Body of pancreas (tissue), 4 donors: ENCODE data around the gene MYL3.

Experiments used
- CTCF ChIP-seq, 7 experiments: fragments of 450-650 bp in 4 of 7; fragments of 200-600 bp in 3 of 7; sonication (generic) in 3 of 7; IDR thresholded peaks; one replicate each; pipeline ENCODE4 v1.5.1; 2016 to 2019; ENCODE audit warnings: antibody characterized with exemption in 7 of 7
- POLR2A ChIP-seq, 3 donors: fragments of 450-650 bp; IDR thresholded peaks; one replicate each; pipeline ENCODE4 v1.6.1; 2016; ENCODE audit warnings: antibody characterized with exemption in 3 of 3, mild to moderate bottlenecking in 2 of 3

GRCh38 chr3:46894256-46894655 is 31.0 kb upstream of the MYL3 start:
- TF ChIP-seq CTCF (IDR thresholded peaks at IDR 0.05) (no peak), POLR2A (IDR thresholded peaks at IDR 0.05) (no peak)
